Endothelial cell of umbilical vein (primary cell): ENCODE measurements around the gene ARL2BP. TPM values are rescaled to one million over a fixed set of nuclear protein-coding genes. Genes with fewer than 3 reads are reported as not detected.
A peak's percentile ranks its signal among the peaks of the same experiment; 100 is the strongest.

ENCODE experiments used
- BruUV-seq: library from RNA; stranded (reverse); fragments of 400-500 nt; replicated peaks from 2 replicates; lab custom pipeline; 2021; lab: Mats Ljungman, UMichigan
- CTCF ChIA-PET: fragments of 300-600, 350-600 bp; sonication (Branson Sonifier 250); formaldehyde crosslinking; loops from one replicate; lab custom pipeline; 2021; ENCODE audit warnings: antibody characterized with exemption, inconsistent platforms; lab: Charles Lee
- POLR2A ChIA-PET: fragments of 300-600, 350-600 bp; sonication (Branson Sonifier 250); formaldehyde crosslinking; loops from one replicate; lab custom pipeline; 2021; ENCODE audit warnings: antibody characterized with exemption, inconsistent platforms; lab: Charles Lee
- DNase-seq: peaks from one replicate; pipeline ENCODE4 v3.0.0-alpha.2; 2011; ENCODE audit warnings: low read depth, low spot score
- FAIRE-seq: peaks from 2 replicates; lab custom pipeline; 2011; peaks lifted over from hg19 to GRCh38; lab: Jason Lieb, UNC
- H2AFZ ChIP-seq: 2 replicates; pipeline ENCODE4 v1.6.0; 2012; ENCODE audit warnings: low read depth, low read length, control low read depth, inconsistent platforms
- H3K27ac ChIP-seq: 2 replicates; pipeline ENCODE4 v1.5.1; 2011; ENCODE audit warnings: low read depth, mild to moderate bottlenecking, control low read depth, low read length, moderate library complexity; ENCODE audit not compliant: insufficient read depth
- H3K27me3 ChIP-seq, 2 experiments: 2 replicates each; pipeline versions ENCODE4 v1.6.0 to v1.6.1; 2011; ENCODE audit warnings: low read length in 2 of 2, mixed read lengths in 1 of 2; ENCODE audit not compliant: control insufficient read depth in 2 of 2, insufficient read depth in 2 of 2
- H3K36me3 ChIP-seq, 2 experiments: 2 replicates in 1 of 2; 3 replicates in 1 of 2; pipeline ENCODE4 v1.5.1; 2011; ENCODE audit warnings: low read length in 2 of 2, mild to moderate bottlenecking in 1 of 2, moderate library complexity in 1 of 2; ENCODE audit not compliant: control insufficient read depth in 2 of 2, insufficient read depth in 2 of 2; ENCODE audit errors: extremely low read depth in 1 of 2
- H3K4me1 ChIP-seq: 3 replicates; pipeline ENCODE4 v1.5.1; 2011; ENCODE audit warnings: mild to moderate bottlenecking, low read length; ENCODE audit not compliant: control insufficient read depth, insufficient read depth; ENCODE audit errors: extremely low read depth
- H3K4me2 ChIP-seq: 2 replicates; pipeline ENCODE4 v1.6.1; 2011; ENCODE audit warnings: low read length, control low read depth, mixed read lengths; ENCODE audit not compliant: insufficient read depth
- H3K4me3 ChIP-seq, 3 experiments: fragments of 200-600 bp in 1 of 3; sonication (generic), shearing (Covaris generic) in 1 of 3; replicated peaks in 1 of 3; 2 replicates each; pipeline ENCODE4 v1.5.1; 2011 to 2016; ENCODE audit warnings: control low read depth in 3 of 3, low read length in 3 of 3, mild to moderate bottlenecking in 2 of 3, inconsistent platforms in 1 of 3, low read depth in 1 of 3, moderate library complexity in 1 of 3; ENCODE audit not compliant: insufficient read depth in 1 of 3
- H3K79me2 ChIP-seq: 2 replicates; pipeline ENCODE4 v1.6.0; 2012; ENCODE audit warnings: low read length, inconsistent platforms; ENCODE audit not compliant: control insufficient read depth, insufficient read depth
- H3K9ac ChIP-seq: replicated peaks from 2 replicates; pipeline ENCODE3; 2011; ENCODE audit warnings: low read length, control low read depth; ENCODE audit not compliant: insufficient read depth; ENCODE audit errors: extremely low read depth
- H3K9me1 ChIP-seq: replicated peaks from 3 replicates; pipeline ENCODE4 v1.6.0; 2011; ENCODE audit warnings: mild to moderate bottlenecking, low read length; ENCODE audit not compliant: control insufficient read depth, insufficient read depth; ENCODE audit errors: extremely low read depth
- H3K9me3 ChIP-seq: replicated peaks from 2 replicates; pipeline ENCODE4 v1.5.1; 2012; ENCODE audit warnings: low read length, inconsistent platforms; ENCODE audit not compliant: control insufficient read depth, insufficient read depth
- H4K20me1 ChIP-seq: replicated peaks from 2 replicates; pipeline ENCODE3; 2011; ENCODE audit warnings: mild to moderate bottlenecking, low read length; ENCODE audit not compliant: control insufficient read depth, insufficient read depth; ENCODE audit errors: extremely low read depth
- CTCF ChIP-seq, 2 donors: IDR thresholded peaks; 1 replicate in 1 of 2; 2 replicates in 1 of 2; pipeline ENCODE4 v1.5.1; 2011; ENCODE audit warnings: low read length in 2 of 2, mild to moderate bottlenecking in 2 of 2, moderate library complexity in 2 of 2, control low read depth in 1 of 2, inconsistent platforms in 1 of 2, low read depth in 1 of 2; ENCODE audit not compliant: insufficient read depth in 1 of 2; ENCODE audit errors: extremely low read depth in 1 of 2
- EZH2 ChIP-seq: IDR thresholded peaks from 2 replicates; pipeline ENCODE4 v1.6.1; 2012; ENCODE audit warnings: borderline replicate concordance, low read depth, mild to moderate bottlenecking, moderate library complexity, low read length, inconsistent platforms; ENCODE audit not compliant: severe bottlenecking
- FOS ChIP-seq: IDR thresholded peaks from 2 replicates; pipeline ENCODE4 v1.6.1; 2011; ENCODE audit warnings: mild to moderate bottlenecking, low read length, moderate library complexity, borderline replicate concordance; ENCODE audit not compliant: insufficient read depth
- GATA2 ChIP-seq: IDR thresholded peaks from 2 replicates; pipeline ENCODE4 v1.7.0; 2011; ENCODE audit warnings: low read depth, mild to moderate bottlenecking, moderate library complexity, mixed read lengths, low read length; ENCODE audit not compliant: insufficient read length, insufficient read depth
- JUN ChIP-seq: IDR thresholded peaks from 2 replicates; pipeline ENCODE4 v1.6.1; 2011; ENCODE audit warnings: borderline replicate concordance, low read depth; ENCODE audit not compliant: insufficient read length, insufficient read depth
- MAX ChIP-seq: IDR thresholded peaks from 2 replicates; pipeline ENCODE4 v1.6.1; 2011; ENCODE audit not compliant: insufficient read depth, insufficient read length
- MYC ChIP-seq: IDR thresholded peaks from one replicate; pipeline ENCODE4 v1.6.1; 2011; ENCODE audit warnings: mild to moderate bottlenecking, low read depth, low read length
- POLR2A ChIP-seq: IDR thresholded peaks from 2 replicates; pipeline ENCODE4 v1.6.1; 2012; ENCODE audit warnings: low read depth, mild to moderate bottlenecking, control low read depth, low read length
- POLR2AphosphoS5 ChIP-seq: IDR thresholded peaks from 2 replicates; pipeline ENCODE4 v1.6.1; 2012; ENCODE audit warnings: low read depth, mild to moderate bottlenecking, control low read depth, low read length, moderate library complexity; ENCODE audit not compliant: insufficient read depth
- dilution Hi-C: fragments of 300-500 bp; cut with MboI; formaldehyde crosslinking; loops from one replicate; pipeline ENCODE4 v1.15.0; 2019; ENCODE audit warnings: low sequenced_read_pairs; ENCODE audit not compliant: extremely low pct_ligation_motif_present
- intact Hi-C: fragments of 100-400 bp; cut with micrococcal nuclease; formaldehyde crosslinking; loops from one replicate; pipeline ENCODE4 v1.10.0; 2022
- polyA plus RNA-seq, 4 experiments: library from polyadenylated mRNA; depleted of rRNA in 3 of 4; stranded (reverse) in 3 of 4; unstranded in 1 of 4; fragments of >200 nt; gene quantifications; 2 replicates each; pipeline versions ENCODE4 v1.2.1 to v1.2.3, GENCODE V29; 2011 to 2012; ENCODE audit warnings: missing spikeins in 1 of 4
- total RNA-seq: library from RNA; stranded (reverse); gene quantifications from 2 replicates; pipeline ENCODE4 v1.2.3, GENCODE V29; 2021

ARL2BP gene
- total and polyA plus RNA-seq, 2 donors (not counting 3 experiments of a cell fraction or from before 2014, with no cell fraction given) = 80.4 to 111 TPM

- Histone ChIP-seq H3K4me2 (peak overlapping the region; percentile 99), H3K36me3 (peaks cover 11 to 12% of the 10 kb centered on the region in 2 experiments), H3K9me3 (no peaks in the 10 kb centered on the region), H2AFZ (peak overlapping the region; percentile 73), H3K9me1 (no peaks in the 10 kb centered on the region), H3K79me2 (peaks cover 10% of the 10 kb centered on the region), H3K4me1 (peaks cover 11% of the 10 kb centered on the region), H3K4me3 (peak overlapping the region; percentile 75 to 89 (median 85)), H4K20me1 (no peaks in the 10 kb centered on the region), H3K27ac (peak overlapping the region; percentile 71), H3K27me3 (no peaks in the 10 kb centered on the region), H3K9ac (peak overlapping the region; percentile 86)
- TF ChIP-seq GATA2 = no peak
- no peak for TF ChIP-seq MYC
- intact Hi-C loops (loop anchor here (1.0 to 2.0 kb wide), 6 partner anchors 15 to 172 kb away; partner anchors contain the start of genes PLLP, PSME3IP1 and RSPRY1), dilution Hi-C loops (no loop called here)
- DNase-seq (peak; percentile 36), FAIRE-seq (peak; percentile 33)
- BruUV-seq = no TSS peak
- ChIA-PET CTCF (interaction anchor here (0.6 to 4.1 kb wide), 14 partner anchors 10 to 179 kb away, joined by 3 to 19 read pairs (median 3); partner anchors contain the start of genes CPNE2 and PLLP), POLR2A (interaction anchor here (0.6 to 1.4 kb wide), 4 partner anchors 15 to 58 kb away, joined by 3 to 8 read pairs (median 6); no protein-coding TSS in a partner anchor)
These were observed 534 bp downstream of the ARL2BP start for GRCh38 chr16:57245472-57246113.

GRCh38 chr16:57251352-57251751, 6.3 kb downstream of the ARL2BP start:
- Histone ChIP-seq H3K9me1 (no peaks in the 10 kb centered on the region), H3K79me2 (peaks cover 2% of the 10 kb centered on the region), H3K27ac (no peak overlapping the region), H4K20me1 (no peaks in the 10 kb centered on the region), H3K4me2 (no peak overlapping the region), H3K4me3 (no peak overlapping the region), H3K4me1 (peaks cover 7% of the 10 kb centered on the region), H3K27me3 (no peaks in the 10 kb centered on the region), H3K9ac (no peak overlapping the region), H3K36me3 (peaks cover 21 to 23% of the 10 kb centered on the region in 2 experiments), H2AFZ (no peak overlapping the region), H3K9me3 (no peaks in the 10 kb centered on the region)
- ChIA-PET CTCF (no interaction called here), POLR2A (interaction anchor here (1.0 kb wide), 1 partner anchor 15 kb away, joined by 3 read pairs; no protein-coding TSS in a partner anchor)
- dilution Hi-C loops = no loop called here
- BruUV-seq = no TSS peak
- FAIRE-seq (no peak), DNase-seq (no peak)
- TF ChIP-seq JUN = no peak
- TF ChIP-seq POLR2AphosphoS5 = no peak
- no peak for TF ChIP-seq CTCF (IDR thresholded peaks at IDR 0.05; ENCODE audit: extremely low read depth in 1 of 2, insufficient read depth in 1 of 2, low read depth in 1 of 2, low read length in 2 of 2)
- TF ChIP-seq EZH2 = no peak
- TF ChIP-seq GATA2 = no peak
- TF ChIP-seq POLR2A = no peak
- no peak for TF ChIP-seq FOS
- TF ChIP-seq MAX = no peak
- no peak for TF ChIP-seq MYC
- intact Hi-C loops = no loop called here
